PFSK-1 (cell line): ENCODE data around the gene PAFAH1B2.

Source experiments
- FOXP2 ChIP-seq: optimal IDR thresholded peaks from 2 replicates; pipeline ENCODE3; 2011; ENCODE audit warnings: borderline replicate concordance, control low read depth, inconsistent platforms; ENCODE audit not compliant: insufficient read depth; ENCODE audit errors: extremely low read length, extremely low read depth
- POLR2AphosphoS5 ChIP-seq: IDR thresholded peaks from 2 replicates; pipeline ENCODE4 v1.6.1; 2012; ENCODE audit warnings: low read depth, mild to moderate bottlenecking, control low read depth, low read length, moderate library complexity
- SIN3A ChIP-seq: IDR thresholded peaks from 2 replicates; pipeline ENCODE4 v1.6.1; 2012; ENCODE audit warnings: mild to moderate bottlenecking, low read length, moderate library complexity, borderline replicate concordance; ENCODE audit not compliant: insufficient read depth
- TAF1 ChIP-seq: IDR thresholded peaks from 2 replicates; pipeline ENCODE4 v1.6.1; 2012; ENCODE audit warnings: low read length, control low read depth, borderline replicate concordance; ENCODE audit not compliant: insufficient read depth
- TF ChIP-seq, protein P1 (sequence below), 2 experiments: IDR thresholded peaks; 2 replicates each; pipeline versions ENCODE4 v1.6.1 to v1.8.0; 2011 to 2012; ENCODE audit warnings: low read depth in 2 of 2, low read length in 2 of 2, control low read depth in 1 of 2, inconsistent platforms in 1 of 2, mild to moderate bottlenecking in 1 of 2, moderate library complexity in 1 of 2; ENCODE audit not compliant: insufficient read depth in 1 of 2

The PAFAH1B2 gene

DNA sequence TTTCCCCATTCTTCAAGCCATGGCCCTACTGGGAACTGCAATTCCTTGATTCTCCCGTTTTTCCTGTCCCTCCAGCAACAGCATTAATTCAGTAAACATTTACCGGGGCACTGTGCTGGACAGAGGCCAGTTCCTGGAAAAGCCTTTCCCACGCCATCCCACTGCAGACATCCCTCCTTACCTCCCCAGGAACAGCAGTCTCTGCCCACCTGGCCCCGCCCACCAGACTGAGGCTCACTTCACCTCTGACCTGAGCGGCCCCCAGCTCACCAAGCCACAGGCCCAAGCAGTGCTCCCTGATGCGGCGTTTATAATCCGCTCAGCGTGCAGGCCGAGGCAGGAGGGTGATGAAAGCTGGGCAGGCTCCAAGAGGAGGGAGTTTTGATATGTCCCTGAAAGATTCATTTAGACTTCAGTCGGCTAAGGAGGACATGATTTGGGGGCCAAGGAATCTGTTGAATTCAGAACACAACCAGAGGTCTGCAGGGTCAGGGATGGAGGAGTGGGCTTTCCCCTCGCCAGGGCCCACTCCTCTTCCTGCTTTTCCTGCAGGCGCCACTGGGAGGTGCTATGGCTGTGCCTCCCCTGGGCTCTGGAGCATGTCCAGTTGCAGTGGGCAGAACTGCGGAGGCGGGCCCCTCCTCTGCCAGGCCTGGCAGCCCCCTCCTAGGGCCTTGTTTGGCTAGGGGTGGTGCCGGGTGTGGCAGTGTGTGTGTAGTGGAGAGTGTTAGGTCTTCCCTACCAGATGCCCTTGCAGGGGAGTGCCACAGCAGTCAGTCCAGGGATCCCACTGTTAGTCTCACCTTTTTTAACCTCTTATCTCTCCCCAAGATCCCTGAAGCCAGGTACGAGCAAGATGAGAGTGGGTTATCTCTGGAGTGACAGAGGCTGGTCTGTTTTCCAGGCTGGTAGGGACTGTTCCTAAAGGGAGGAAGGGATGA lies 53.7 kb downstream of the PAFAH1B2 start:
- TF ChIP-seq POLR2AphosphoS5 (no peak), TAF1 (no peak), FOXP2 (peak; percentile 6), SIN3A (no peak)
- TF ChIP-seq, protein P1, sequence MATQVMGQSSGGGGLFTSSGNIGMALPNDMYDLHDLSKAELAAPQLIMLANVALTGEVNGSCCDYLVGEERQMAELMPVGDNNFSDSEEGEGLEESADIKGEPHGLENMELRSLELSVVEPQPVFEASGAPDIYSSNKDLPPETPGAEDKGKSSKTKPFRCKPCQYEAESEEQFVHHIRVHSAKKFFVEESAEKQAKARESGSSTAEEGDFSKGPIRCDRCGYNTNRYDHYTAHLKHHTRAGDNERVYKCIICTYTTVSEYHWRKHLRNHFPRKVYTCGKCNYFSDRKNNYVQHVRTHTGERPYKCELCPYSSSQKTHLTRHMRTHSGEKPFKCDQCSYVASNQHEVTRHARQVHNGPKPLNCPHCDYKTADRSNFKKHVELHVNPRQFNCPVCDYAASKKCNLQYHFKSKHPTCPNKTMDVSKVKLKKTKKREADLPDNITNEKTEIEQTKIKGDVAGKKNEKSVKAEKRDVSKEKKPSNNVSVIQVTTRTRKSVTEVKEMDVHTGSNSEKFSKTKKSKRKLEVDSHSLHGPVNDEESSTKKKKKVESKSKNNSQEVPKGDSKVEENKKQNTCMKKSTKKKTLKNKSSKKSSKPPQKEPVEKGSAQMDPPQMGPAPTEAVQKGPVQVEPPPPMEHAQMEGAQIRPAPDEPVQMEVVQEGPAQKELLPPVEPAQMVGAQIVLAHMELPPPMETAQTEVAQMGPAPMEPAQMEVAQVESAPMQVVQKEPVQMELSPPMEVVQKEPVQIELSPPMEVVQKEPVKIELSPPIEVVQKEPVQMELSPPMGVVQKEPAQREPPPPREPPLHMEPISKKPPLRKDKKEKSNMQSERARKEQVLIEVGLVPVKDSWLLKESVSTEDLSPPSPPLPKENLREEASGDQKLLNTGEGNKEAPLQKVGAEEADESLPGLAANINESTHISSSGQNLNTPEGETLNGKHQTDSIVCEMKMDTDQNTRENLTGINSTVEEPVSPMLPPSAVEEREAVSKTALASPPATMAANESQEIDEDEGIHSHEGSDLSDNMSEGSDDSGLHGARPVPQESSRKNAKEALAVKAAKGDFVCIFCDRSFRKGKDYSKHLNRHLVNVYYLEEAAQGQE (IDR thresholded peaks at IDR 0.05; ENCODE audit: insufficient read depth in 1 of 2, low read depth in 2 of 2, low read length in 2 of 2) = peak in 1 of 2 experiments; percentile 67; a peak in 1 of 4 replicates

DNA sequence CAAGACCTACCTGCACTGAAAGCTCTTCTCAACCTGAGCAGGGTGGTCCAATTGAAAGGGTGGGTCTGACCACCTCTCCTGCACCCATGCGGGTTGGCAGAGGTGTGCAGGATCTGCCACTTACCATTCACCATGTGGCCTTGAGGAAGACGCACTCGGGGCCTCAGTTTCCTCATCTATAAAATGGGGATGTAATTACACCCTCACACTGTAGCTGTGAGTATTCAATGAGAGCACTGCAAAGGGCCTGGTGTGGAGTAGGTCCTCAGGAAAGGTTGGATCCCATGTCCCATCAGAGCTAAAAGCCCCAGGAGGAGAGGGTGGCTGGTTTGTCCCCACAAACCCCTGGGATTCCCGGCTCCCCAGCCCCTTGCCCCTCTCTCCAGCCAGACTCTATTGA lies 54.5 kb downstream of the PAFAH1B2 start:
- TF ChIP-seq SIN3A (no peak), FOXP2 (no peak), TAF1 (no peak)

DNA sequence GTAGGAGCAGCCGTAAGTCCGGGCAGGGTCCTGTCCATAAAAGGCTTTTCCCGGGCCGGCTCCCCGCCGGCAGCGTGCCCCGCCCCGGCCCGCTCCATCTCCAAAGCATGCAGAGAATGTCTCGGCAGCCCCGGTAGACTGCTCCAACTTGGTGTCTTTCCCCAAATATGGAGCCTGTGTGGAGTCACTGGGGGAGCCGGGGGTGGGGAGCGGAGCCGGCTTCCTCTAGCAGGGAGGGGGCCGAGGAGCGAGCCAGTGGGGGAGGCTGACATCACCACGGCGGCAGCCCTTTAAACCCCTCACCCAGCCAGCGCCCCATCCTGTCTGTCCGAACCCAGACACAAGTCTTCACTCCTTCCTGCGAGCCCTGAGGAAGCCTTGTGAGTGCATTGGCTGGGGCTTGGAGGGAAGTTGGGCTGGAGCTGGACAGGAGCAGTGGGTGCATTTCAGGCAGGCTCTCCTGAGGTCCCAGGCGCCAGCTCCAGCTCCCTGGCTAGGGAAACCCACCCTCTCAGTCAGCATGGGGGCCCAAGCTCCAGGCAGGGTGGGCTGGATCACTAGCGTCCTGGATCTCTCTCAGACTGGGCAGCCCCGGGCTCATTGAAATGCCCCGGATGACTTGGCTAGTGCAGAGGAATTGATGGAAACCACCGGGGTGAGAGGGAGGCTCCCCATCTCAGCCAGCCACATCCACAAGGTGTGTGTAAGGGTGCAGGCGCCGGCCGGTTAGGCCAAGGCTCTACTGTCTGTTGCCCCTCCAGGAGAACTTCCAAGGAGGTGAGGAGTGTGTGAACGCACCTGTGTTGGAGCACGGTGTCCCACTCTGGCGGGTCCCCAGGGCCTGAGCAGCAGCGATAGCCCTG lies 55.2 kb downstream of the PAFAH1B2 start, which contains the start of gene TAGLN:
TAGLN (plus strand) TSS at position 318 of the 863 bp plus-strand sequence. CDS start 3,644 bp downstream, outside the sequence.
- TF ChIP-seq TAF1 (no peak), FOXP2 (no peak), SIN3A (no peak), POLR2AphosphoS5 (no peak)
- TF ChIP-seq, protein P1 (IDR thresholded peaks at IDR 0.05; ENCODE audit: insufficient read depth in 1 of 2, low read depth in 2 of 2, low read length in 2 of 2) = no peak

DNA sequence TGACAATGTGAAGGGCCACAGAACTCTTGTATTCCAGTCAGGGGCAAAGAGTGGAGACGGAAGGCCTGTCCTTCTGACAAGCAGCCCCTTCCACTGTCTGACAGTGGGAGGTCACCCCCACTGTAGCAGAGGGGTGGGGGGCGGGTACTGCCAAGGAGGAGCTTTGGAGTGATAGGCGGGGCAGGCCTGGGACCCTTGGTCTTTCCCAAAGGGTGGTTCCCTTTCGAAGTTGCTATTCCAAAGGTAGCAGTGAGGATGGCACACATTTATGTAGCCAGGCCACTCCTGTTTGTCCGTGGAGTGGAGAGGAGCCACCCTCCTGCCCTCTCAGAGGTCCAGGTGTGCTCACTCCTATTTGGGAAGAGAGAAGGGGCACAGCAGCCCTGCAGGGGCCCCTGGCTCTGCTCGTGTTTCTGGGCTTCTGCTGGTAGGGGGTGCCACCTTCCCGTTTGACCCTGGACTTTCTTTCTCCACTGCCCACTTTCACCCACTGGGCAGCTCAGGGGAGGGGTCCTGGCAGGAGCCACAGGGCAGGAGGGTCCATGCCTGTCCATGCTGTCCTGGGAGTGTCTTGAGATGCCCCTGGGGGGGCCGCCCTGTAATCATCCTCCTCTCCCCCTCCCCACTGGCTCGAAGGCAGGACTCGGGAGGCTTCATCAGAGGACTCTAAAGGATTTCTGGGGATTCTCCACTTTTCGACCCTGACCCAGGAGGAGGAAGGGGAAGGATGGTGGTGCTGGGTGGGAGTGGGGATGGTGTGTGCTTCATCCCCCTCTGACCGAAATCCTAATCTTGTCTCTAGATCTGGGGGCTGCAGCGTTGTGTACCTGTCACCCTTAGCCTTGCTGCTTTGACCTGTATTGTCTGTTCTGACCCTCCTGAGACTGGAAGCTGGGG lies 56.1 kb downstream of the PAFAH1B2 start:
- TF ChIP-seq, protein P1 (IDR thresholded peaks at IDR 0.05; ENCODE audit: insufficient read depth in 1 of 2, low read depth in 2 of 2, low read length in 2 of 2) = no peak
- TF ChIP-seq POLR2AphosphoS5 = no peak
- TF ChIP-seq TAF1 = no peak
- TF ChIP-seq FOXP2 = no peak
- no peak for TF ChIP-seq SIN3A
